22Rv1 (cell line): ENCODE data around the gene MSANTD2.

Source experiments
- ZFX ChIP-seq: fragments of 450-650 bp; IDR thresholded peaks from 2 replicates; pipeline ENCODE4 v1.6.1; 2017; ENCODE audit warnings: antibody characterized with exemption, borderline replicate concordance
- TF ChIP-seq, protein P1 (sequence below): fragments of 450-650 bp; IDR thresholded peaks from 2 replicates; pipeline ENCODE4 v1.5.1; 2017; ENCODE audit warnings: mild to moderate bottlenecking

DNA sequence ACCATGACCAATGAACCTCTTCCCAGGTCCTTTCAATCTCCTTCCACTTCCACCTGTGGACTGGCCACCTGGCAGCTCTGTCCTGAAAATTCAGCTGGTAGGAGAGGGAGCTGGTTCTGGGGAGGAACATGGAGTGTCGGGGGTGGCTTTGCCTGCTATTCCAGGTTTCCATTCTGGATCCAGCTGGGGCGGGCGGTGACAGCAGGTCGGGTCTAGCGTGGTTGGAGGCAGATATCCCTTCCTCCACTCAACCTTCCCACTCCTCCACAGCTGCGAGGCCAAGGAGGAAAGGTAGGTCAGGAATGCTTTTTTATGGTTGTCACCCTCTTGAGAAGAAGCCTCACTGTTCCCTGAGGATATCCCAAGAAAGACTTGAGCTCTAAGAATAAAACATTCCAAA, 57.2 kb downstream of the MSANTD2 start:
- TF ChIP-seq, protein P1, sequence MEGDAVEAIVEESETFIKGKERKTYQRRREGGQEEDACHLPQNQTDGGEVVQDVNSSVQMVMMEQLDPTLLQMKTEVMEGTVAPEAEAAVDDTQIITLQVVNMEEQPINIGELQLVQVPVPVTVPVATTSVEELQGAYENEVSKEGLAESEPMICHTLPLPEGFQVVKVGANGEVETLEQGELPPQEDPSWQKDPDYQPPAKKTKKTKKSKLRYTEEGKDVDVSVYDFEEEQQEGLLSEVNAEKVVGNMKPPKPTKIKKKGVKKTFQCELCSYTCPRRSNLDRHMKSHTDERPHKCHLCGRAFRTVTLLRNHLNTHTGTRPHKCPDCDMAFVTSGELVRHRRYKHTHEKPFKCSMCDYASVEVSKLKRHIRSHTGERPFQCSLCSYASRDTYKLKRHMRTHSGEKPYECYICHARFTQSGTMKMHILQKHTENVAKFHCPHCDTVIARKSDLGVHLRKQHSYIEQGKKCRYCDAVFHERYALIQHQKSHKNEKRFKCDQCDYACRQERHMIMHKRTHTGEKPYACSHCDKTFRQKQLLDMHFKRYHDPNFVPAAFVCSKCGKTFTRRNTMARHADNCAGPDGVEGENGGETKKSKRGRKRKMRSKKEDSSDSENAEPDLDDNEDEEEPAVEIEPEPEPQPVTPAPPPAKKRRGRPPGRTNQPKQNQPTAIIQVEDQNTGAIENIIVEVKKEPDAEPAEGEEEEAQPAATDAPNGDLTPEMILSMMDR = no peak
- no peak for TF ChIP-seq ZFX
